SU-DHL-6 (cell line): ENCODE data around the gene ZNF672.

Source experiments
- CTCF ChIP-seq: fragments of 200-600 bp; sonication (generic); IDR thresholded peaks from one replicate; pipeline ENCODE4 v1.5.1; 2017; ENCODE audit warnings: antibody characterized with exemption, mild to moderate bottlenecking, low read length, moderate library complexity; ENCODE audit not compliant: insufficient read depth, poor library complexity, severe bottlenecking
- EZH2phosphoT487 ChIP-seq: fragments of 200-600 bp; sonication (generic), shearing (Covaris generic); conservative IDR thresholded peaks from 2 replicates; pipeline ENCODE4 v1.6.1; 2018; ENCODE audit warnings: mild to moderate bottlenecking, antibody characterized with exemption, low read length, moderate library complexity, mixed read lengths

- TF ChIP-seq CTCF = no peak
- no peak for TF ChIP-seq EZH2phosphoT487
These were observed 37.6 kb upstream of the ZNF672 start for GRCh38 chr1:248800459-248800858.
